ENCODE measurements around the gene PTHLH.

Gene PTHLH

GRCh38 chr12:27974735-27975221 lies 2.2 kb upstream of the PTHLH start:
- no peaks in the 10 kb centered on the region; the same call in 1 of the 2 replicates for H3K27me3 ChIP-seq (replicated peaks; ENCODE audit: control insufficient read depth, insufficient read depth, low read length)

GRCh38 chr12:27973487-27973890 lies 956 bp upstream of the PTHLH start:
- DNase-seq (ENCODE audit: extremely low read depth, insufficient read length), result no peak
- TF ChIP-seq CTCF (IDR thresholded peaks at IDR 0.05; ENCODE audit: insufficient read depth, low read length, poor library complexity, severe bottlenecking), result no peak
- Histone ChIP-seq H3K36me3 (ENCODE audit: control insufficient read depth, insufficient read depth, low read length) (no peaks in the 10 kb centered on the region), H3K4me3 (replicated peaks; ENCODE audit: low read depth, low read length) (no peak overlapping the region), H3K27me3 (replicated peaks; ENCODE audit: control insufficient read depth, insufficient read depth, low read length) (no peaks in the 10 kb centered on the region; the same call in 1 of the 2 replicates)

More at GRCh38 chr12:27974735-27975221, 2.2 kb upstream of the PTHLH start:
- DNase-seq (ENCODE audit: extremely low read depth, insufficient read length), result no peak
- Histone ChIP-seq H3K36me3 (ENCODE audit: control insufficient read depth, insufficient read depth, low read length) (no peaks in the 10 kb centered on the region), H3K4me3 (replicated peaks; ENCODE audit: low read depth, low read length) (no peak overlapping the region)
- TF ChIP-seq CTCF (IDR thresholded peaks at IDR 0.05; ENCODE audit: insufficient read depth, low read length, poor library complexity, severe bottlenecking), result no peak

GRCh38 chr12:27971606-27972005 lies 927 bp downstream of the PTHLH start:
- Histone ChIP-seq H3K27me3 (replicated peaks; ENCODE audit: control insufficient read depth, insufficient read depth, low read length) (no peaks in the 10 kb centered on the region; the same call in 1 of the 2 replicates), H3K36me3 (ENCODE audit: control insufficient read depth, insufficient read depth, low read length) (no peaks in the 10 kb centered on the region), H3K4me3 (replicated peaks; ENCODE audit: low read depth, low read length) (no peak overlapping the region)
- no peak for TF ChIP-seq CTCF (IDR thresholded peaks at IDR 0.05; ENCODE audit: insufficient read depth, low read length, poor library complexity, severe bottlenecking)
- no peak for DNase-seq (ENCODE audit: extremely low read depth, insufficient read length)

- Histone ChIP-seq H3K36me3 (ENCODE audit: control insufficient read depth, insufficient read depth, low read length) (no peaks in the 10 kb centered on the region), H3K27me3 (replicated peaks; ENCODE audit: control insufficient read depth, insufficient read depth, low read length) (no peaks in the 10 kb centered on the region; the same call in 1 of the 2 replicates), H3K4me3 (replicated peaks; ENCODE audit: low read depth, low read length) (no peak overlapping the region)
- TF ChIP-seq CTCF (IDR thresholded peaks at IDR 0.05; ENCODE audit: insufficient read depth, low read length, poor library complexity, severe bottlenecking), result no peak
- DNase-seq (ENCODE audit: extremely low read depth, insufficient read length), result no peak
Observed at GRCh38 chr12:27971121-27971489, 1.4 kb downstream of the PTHLH start.

- Histone ChIP-seq H3K36me3 (ENCODE audit: control insufficient read depth, insufficient read depth, low read length) (no peaks in the 10 kb centered on the region), H3K27me3 (replicated peaks; ENCODE audit: control insufficient read depth, insufficient read depth, low read length) (no peaks in the 10 kb centered on the region; the same call in 1 of the 2 replicates), H3K4me3 (replicated peaks; ENCODE audit: low read depth, low read length) (peak overlapping the region; percentile 54)
- no peak for TF ChIP-seq CTCF (IDR thresholded peaks at IDR 0.05; ENCODE audit: insufficient read depth, low read length, poor library complexity, severe bottlenecking)
- DNase-seq (ENCODE audit: extremely low read depth, insufficient read length), result peak; percentile 26
Observed at GRCh38 chr12:27970401-27971120, 2.0 kb downstream of the PTHLH start.
